BE2C (cell line): ENCODE measurements around the gene FBXL20.

ENCODE experiments used
- DNase-seq: peaks from one replicate; pipeline ENCODE4 v3.0.0-alpha.2; 2020
- H3K27me3 ChIP-seq: fragments of 250-450 bp; sonication (Bioruptor Pico); 2 replicates; pipeline ENCODE4 v1.5.1; 2020; ENCODE audit warnings: mild to moderate bottlenecking
- H3K36me3 ChIP-seq: fragments of 250-450 bp; sonication (Bioruptor Pico); 2 replicates; pipeline ENCODE4 v1.5.1; 2020; ENCODE audit warnings: mild to moderate bottlenecking
- H3K4me1 ChIP-seq: fragments of 250-450 bp; sonication (Bioruptor Pico); 2 replicates; pipeline ENCODE4 v1.5.1; 2020
- H3K4me3 ChIP-seq: 2 replicates; pipeline ENCODE4 v1.5.1; 2011; ENCODE audit warnings: low read depth, low read length
- H3K9me3 ChIP-seq: fragments of 250-450 bp; sonication (Bioruptor Pico); 2 replicates; pipeline ENCODE4 v1.5.1; 2020
- TF ChIP-seq, protein P1 (sequence below): IDR thresholded peaks from 2 replicates; pipeline ENCODE4 v1.5.1; 2012; ENCODE audit warnings: mild to moderate bottlenecking, low read depth, low read length

The FBXL20 gene

DNA sequence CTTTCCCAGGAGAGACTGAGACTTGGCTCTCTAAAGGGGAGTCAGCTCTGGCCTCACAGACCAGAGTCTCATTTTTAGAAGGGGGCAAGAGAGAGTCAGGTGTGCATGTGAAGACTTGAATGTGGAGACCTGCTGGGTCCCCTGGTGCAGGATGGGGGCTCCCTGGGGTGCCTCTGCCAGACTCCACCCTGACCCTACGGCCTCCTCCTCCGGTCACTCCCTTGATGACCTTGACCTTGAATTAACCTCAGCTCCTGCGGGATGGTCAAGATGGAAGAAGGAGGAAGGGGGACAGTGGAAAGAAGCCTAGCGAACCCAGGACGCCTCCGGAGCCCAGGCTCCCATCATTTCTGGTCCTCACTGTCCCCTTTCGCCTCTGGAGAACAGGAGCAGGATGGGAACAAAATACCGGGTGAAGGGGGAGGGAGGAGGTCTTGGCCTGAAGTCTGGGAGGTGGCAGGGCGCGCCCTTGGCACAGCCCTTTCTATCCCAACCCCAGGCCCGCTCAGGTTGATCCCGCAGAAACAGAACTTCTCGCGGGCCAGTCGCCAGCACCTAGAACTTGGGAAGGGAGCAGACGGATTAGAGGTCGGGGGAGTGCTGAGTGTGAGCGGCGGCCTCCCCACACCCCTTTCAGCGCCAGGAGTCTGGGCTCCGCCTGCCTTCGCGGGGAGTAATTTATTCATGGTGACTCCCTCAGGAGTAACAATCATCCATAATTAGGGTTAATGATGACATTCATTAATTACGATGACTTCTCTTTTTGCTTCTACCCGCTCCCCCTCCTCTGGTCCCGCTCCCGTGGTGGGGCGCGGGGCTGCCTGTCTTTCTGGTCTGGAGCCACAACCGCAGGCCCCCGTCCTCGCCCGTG, 177.3 kb downstream of the FBXL20 start:
- Histone ChIP-seq H3K9me3 (no peaks in the 10 kb centered on the region), H3K4me3 (peak overlapping the region; percentile 12), H3K36me3 (no peaks in the 10 kb centered on the region), H3K27me3 (peaks cover 17% of the 10 kb centered on the region), H3K4me1 (peaks cover 2% of the 10 kb centered on the region; the same call in 1 of the 2 replicates)
- TF ChIP-seq, protein P1, sequence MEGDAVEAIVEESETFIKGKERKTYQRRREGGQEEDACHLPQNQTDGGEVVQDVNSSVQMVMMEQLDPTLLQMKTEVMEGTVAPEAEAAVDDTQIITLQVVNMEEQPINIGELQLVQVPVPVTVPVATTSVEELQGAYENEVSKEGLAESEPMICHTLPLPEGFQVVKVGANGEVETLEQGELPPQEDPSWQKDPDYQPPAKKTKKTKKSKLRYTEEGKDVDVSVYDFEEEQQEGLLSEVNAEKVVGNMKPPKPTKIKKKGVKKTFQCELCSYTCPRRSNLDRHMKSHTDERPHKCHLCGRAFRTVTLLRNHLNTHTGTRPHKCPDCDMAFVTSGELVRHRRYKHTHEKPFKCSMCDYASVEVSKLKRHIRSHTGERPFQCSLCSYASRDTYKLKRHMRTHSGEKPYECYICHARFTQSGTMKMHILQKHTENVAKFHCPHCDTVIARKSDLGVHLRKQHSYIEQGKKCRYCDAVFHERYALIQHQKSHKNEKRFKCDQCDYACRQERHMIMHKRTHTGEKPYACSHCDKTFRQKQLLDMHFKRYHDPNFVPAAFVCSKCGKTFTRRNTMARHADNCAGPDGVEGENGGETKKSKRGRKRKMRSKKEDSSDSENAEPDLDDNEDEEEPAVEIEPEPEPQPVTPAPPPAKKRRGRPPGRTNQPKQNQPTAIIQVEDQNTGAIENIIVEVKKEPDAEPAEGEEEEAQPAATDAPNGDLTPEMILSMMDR = no peak
- no peak for DNase-seq

DNA sequence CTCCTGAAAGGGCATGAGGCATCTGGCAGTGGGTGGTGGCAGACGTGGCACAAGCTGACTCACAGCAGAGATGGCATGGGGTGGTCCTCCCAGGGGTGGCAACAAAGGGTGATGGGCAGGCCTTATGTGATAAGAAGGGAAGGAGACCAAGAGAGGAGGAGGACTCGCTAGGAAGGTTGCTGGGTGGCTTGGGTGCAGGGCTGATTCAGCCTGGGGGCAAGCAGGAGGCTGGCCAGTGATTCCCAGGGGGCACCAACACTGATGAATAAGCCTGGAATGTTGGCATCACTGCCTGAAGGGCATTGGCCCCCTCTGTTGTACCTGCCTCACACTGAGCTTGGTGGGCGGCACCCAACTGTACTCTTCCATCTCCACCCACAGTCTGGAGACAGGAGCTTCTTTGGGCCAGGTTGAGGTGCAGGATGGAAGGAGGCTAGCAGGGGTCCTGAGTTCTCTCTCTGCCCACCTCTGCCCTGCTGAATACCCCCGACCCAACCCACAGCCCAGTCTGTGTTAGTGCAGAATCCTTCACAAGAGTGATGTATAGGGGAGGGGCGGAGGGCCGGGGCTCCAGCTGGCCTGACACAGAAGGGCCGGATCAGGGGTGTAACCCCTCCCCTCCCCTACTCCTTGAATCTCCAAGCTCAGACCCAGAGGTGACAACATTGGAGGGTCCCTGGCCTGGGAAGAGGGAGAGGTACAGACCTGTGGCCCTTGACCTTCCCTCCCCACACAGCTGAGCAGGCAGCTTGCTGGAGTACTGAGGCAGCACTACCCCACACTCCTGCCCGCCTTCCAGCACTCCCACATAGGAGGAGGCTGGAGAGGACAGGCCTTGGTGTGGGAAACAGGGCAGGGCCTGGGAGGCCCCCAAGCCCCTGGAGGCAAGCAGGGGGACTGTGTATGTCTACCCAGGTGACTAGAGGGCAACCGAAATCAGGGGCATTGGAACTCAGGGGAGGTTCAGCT, 178.3 kb downstream of the FBXL20 start:
- H3K27me3 ChIP-seq = peaks cover 17% of the 10 kb centered on the region

DNA sequence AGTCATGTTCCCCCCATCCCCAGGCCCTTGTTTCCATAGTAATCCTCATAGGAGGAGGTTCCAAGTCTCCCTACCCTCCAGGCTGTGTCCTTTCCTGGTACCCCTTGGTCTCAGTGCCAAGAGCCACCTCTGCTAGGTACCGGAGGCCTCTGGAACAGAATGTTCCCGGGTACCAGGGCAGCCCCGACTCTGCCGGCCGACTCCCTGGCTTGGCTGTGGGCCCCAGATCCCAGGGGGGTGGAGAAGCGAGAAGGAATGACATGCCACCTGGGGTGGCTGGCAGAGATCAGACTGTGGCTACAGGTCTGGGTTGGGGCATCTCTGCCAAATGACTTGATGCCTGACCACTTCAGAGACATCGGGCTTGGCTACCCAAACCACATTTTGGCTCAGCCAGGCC, 179.3 kb downstream of the FBXL20 start:
- H3K9me3 ChIP-seq = no peaks in the 10 kb centered on the region
- H3K4me3 ChIP-seq = no peak overlapping the region
- no peak for DNase-seq
- TF ChIP-seq, protein P1 = no peak
- H3K36me3 ChIP-seq = no peaks in the 10 kb centered on the region
- no peaks in the 10 kb centered on the region; the same call in 1 of the 2 replicates for H3K4me1 ChIP-seq
- peaks cover 17% of the 10 kb centered on the region for H3K27me3 ChIP-seq

More for the DNA sequence above, 178.3 kb downstream of the FBXL20 start:
- no peak for DNase-seq
- no peaks in the 10 kb centered on the region for H3K9me3 ChIP-seq
- no peaks in the 10 kb centered on the region for H3K36me3 ChIP-seq
- TF ChIP-seq, protein P1 = no peak
- no peak overlapping the region for H3K4me3 ChIP-seq
- no peaks in the 10 kb centered on the region; the same call in 1 of the 2 replicates for H3K4me1 ChIP-seq

DNA sequence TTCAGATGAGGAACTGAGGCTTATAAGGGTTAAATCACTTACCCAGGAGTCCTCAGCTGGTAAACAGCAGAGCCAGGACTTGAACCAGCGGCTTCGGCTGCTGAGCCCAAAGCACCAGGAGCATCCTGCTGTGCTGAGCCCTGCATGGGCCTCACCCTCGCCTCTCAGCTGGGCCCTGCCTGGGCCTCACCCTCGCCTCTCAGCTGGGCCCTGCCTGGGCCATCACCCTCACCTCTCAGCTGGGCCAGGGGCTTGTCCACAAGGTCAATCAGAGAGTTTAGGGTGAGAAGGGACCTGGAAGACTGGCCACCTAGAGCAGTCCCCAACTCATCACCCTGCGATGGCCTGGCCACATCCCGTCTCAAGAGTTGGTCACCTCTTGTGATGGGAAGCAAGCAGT, 179.9 kb downstream of the FBXL20 start:
- TF ChIP-seq, protein P1 = no peak
- no peak for DNase-seq
- Histone ChIP-seq H3K27me3 (peaks cover 17% of the 10 kb centered on the region), H3K36me3 (no peaks in the 10 kb centered on the region), H3K9me3 (no peaks in the 10 kb centered on the region), H3K4me3 (no peak overlapping the region), H3K4me1 (no peaks in the 10 kb centered on the region; the same call in 1 of the 2 replicates)

DNA sequence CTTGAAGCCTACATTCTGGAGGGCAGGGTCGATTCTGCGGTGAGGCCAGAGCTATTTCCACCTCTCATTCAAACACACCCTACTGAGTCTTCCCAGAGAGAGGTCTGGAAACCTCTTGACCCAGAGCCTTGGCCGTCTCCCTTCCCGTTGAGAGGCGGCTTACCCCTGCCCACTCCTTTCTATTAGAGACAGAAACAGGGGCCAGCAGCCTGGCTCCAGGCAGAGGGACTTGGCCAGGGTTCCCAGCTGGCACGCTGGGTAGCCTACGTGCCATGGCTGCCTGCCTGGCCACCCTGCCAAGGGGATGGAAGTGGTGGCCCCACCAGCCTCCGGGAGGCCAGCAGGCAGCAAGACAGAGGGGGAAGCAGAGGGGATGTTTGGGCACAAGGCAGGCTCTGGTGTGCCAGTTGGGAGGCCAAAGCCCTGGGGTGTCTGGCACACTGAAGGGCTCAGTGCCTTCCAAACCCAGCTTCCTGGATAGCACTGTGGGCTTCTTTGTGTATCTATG, 181.7 kb downstream of the FBXL20 start:
- Histone ChIP-seq H3K9me3 (no peaks in the 10 kb centered on the region), H3K4me1 (no peaks in the 10 kb centered on the region), H3K36me3 (no peaks in the 10 kb centered on the region), H3K27me3 (peaks cover 8% of the 10 kb centered on the region), H3K4me3 (no peak overlapping the region)
- DNase-seq = no peak
- TF ChIP-seq, protein P1 = no peak
